Memory B cell (primary cell): Measurements from ENCODE around the gene WNT9B.

Experiments used
- ATAC-seq: fragments of 150-1000 bp; cut with Tn5 transposase; 2 replicates; pipeline ENCODE4 v1.10.0; 2021; ENCODE audit warnings: low read depth, mild to moderate bottlenecking, moderate library complexity
- DNase-seq, 2 donors: peaks; one replicate each; pipeline ENCODE4 v3.0.0; 2022; ENCODE audit warnings: low spot score in 2 of 2
- H3K27ac Mint-ChIP-seq: one replicate; pipeline ENCODE4 v1.8.0; 2022; ENCODE audit warnings: mild to moderate bottlenecking, moderate library complexity, mixed read lengths
- H3K27me3 Mint-ChIP-seq: one replicate; pipeline ENCODE4 v1.8.0; 2022; ENCODE audit warnings: mixed read lengths
- H3K36me3 Mint-ChIP-seq: one replicate; pipeline ENCODE4 v1.8.0; 2022; ENCODE audit warnings: mild to moderate bottlenecking, mixed read lengths
- H3K4me1 Mint-ChIP-seq: one replicate; pipeline ENCODE4 v1.8.0; 2022; ENCODE audit warnings: mixed read lengths
- H3K4me3 Mint-ChIP-seq: one replicate; pipeline ENCODE4 v1.8.0; 2022; ENCODE audit warnings: mild to moderate bottlenecking, moderate library complexity, mixed read lengths
- H3K9me3 Mint-ChIP-seq: one replicate; pipeline ENCODE4 v1.8.0; 2022; ENCODE audit warnings: mixed read lengths

Gene WNT9B

DNA sequence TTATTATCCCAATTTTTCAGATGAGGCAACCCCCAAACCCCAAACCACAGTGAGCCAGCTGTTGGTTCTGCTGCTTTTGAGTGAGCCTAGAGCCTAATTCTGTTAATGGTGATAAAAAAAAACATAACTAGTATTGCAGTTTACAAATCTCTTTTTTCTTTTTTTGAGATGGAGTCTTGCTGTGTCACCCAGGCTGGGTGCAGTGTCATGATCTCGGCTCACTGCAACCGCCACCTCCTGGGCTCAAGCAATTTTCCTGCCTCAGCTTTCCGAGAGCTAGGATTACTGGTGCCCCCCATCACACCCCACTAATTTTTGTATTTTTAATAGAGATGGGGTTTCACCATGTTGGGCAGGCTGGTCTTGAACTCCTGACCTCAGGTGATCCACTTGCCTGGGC is 3.1 kb downstream of the WNT9B start:
- Mint-ChIP-seq H3K36me3 (peaks cover 2% of the 10 kb centered on the region), H3K27ac (no peak overlapping the region), H3K27me3 (peaks cover 36% of the 10 kb centered on the region), H3K4me1 (peaks cover 11% of the 10 kb centered on the region), H3K4me3 (no peak overlapping the region), H3K9me3 (no peaks in the 10 kb centered on the region)
- ATAC-seq (no peak), DNase-seq (no peak)

- H3K36me3 Mint-ChIP-seq, result peaks cover 2% of the 10 kb centered on the region
- no peak overlapping the region for H3K4me3 Mint-ChIP-seq
- H3K4me1 Mint-ChIP-seq, result peaks cover 11% of the 10 kb centered on the region
- ATAC-seq (no peak), DNase-seq (no peak)
- peaks cover 34% of the 10 kb centered on the region for H3K27me3 Mint-ChIP-seq
- no peak overlapping the region for H3K27ac Mint-ChIP-seq
- H3K9me3 Mint-ChIP-seq, result no peaks in the 10 kb centered on the region
Measured at GRCh38 chr17:46854948-46855347, 3.6 kb downstream of the WNT9B start.

GRCh38 chr17:46857600-46857999 is 6.2 kb downstream of the WNT9B start:
- peaks cover 19% of the 10 kb centered on the region for H3K27me3 Mint-ChIP-seq
- ATAC-seq (no peak), DNase-seq (no peak)
- no peaks in the 10 kb centered on the region for H3K4me1 Mint-ChIP-seq
- no peaks in the 10 kb centered on the region for H3K9me3 Mint-ChIP-seq
- no peak overlapping the region for H3K27ac Mint-ChIP-seq
- no peak overlapping the region for H3K4me3 Mint-ChIP-seq
- peaks cover 2% of the 10 kb centered on the region for H3K36me3 Mint-ChIP-seq

GRCh38 chr17:46859996-46860395 is 8.6 kb downstream of the WNT9B start:
- no peaks in the 10 kb centered on the region for H3K9me3 Mint-ChIP-seq
- no peak overlapping the region for H3K4me3 Mint-ChIP-seq
- peaks cover 19% of the 10 kb centered on the region for H3K27me3 Mint-ChIP-seq
- DNase-seq, result no peak
- H3K4me1 Mint-ChIP-seq, result no peaks in the 10 kb centered on the region
- H3K27ac Mint-ChIP-seq, result no peak overlapping the region
- H3K36me3 Mint-ChIP-seq, result peaks cover 2% of the 10 kb centered on the region
- ATAC-seq, result no peak

DNA sequence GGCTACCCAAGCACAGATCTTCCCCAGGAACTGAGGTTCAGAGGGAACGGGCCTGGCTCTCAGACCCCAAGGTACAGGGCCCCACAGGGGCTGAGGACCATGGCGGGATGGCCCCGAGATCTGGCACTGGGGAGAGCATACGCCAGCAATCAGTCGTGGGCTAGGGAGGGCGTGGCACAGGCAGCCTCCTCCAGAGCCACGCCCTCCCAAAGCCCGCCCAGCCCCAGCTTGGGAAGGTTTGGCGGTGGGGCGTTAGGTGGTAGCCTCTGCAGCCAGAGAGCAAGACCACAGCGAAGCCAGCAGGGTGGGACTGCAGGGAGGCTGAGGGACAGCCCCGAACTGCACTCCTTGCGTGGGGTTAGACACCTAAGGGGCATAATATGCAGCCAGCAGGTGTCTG is 11.6 kb downstream of the WNT9B start:
- no peaks in the 10 kb centered on the region for H3K4me1 Mint-ChIP-seq
- H3K4me3 Mint-ChIP-seq, result no peak overlapping the region
- peaks cover 21% of the 10 kb centered on the region for H3K27me3 Mint-ChIP-seq

DNA sequence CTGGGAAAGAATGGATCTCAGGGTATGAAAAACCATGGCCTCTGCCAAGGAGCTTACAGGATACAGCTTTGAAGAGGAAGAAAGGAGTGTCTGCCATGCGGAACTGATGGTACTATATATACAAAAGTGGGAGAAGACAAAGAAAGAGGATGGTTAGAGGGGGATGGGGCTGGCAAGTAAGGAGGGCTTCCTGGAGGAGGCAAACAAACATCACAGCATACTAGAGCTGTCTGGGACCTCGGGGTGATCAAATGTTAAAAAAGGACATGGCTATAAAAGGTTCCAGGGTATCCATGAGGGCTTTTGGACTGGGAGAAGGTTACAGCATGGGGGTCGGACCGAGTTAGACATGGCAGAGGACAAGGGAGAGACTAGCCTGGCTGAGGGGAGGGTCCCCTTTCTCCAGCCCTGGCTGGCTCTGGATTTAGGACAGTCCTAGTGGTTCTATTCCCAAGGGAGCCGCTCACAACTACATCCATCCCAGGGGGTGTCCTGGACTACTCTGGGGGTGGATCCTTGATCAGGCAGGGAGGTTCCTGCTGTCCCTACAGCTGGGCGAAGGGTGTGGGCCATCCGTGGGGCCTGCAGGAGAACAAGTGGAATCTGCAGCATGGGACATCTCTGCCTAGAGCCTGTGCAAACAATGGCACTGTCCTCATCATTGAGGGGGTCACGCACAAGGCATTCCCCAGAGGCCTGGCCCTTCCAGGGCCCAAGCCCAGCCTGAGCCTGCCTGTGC is 12.2 kb downstream of the WNT9B start:
- H3K4me3 Mint-ChIP-seq, result no peak overlapping the region
- H3K4me1 Mint-ChIP-seq, result no peaks in the 10 kb centered on the region
- H3K27ac Mint-ChIP-seq, result no peak overlapping the region
- peaks cover 20% of the 10 kb centered on the region for H3K27me3 Mint-ChIP-seq
- no peaks in the 10 kb centered on the region for H3K9me3 Mint-ChIP-seq
- no peaks in the 10 kb centered on the region for H3K36me3 Mint-ChIP-seq
- DNase-seq, result no peak
- ATAC-seq, result no peak

More for the DNA sequence above, 11.6 kb downstream of the WNT9B start:
- ATAC-seq (no peak), DNase-seq (no peak)
- H3K27ac Mint-ChIP-seq, result no peak overlapping the region
- H3K36me3 Mint-ChIP-seq, result no peaks in the 10 kb centered on the region
- no peaks in the 10 kb centered on the region for H3K9me3 Mint-ChIP-seq

GRCh38 chr17:46865100-46865499 is 13.7 kb downstream of the WNT9B start:
- ATAC-seq (no peak), DNase-seq (no peak)
- no peaks in the 10 kb centered on the region for H3K4me1 Mint-ChIP-seq
- H3K36me3 Mint-ChIP-seq, result no peaks in the 10 kb centered on the region
- H3K27ac Mint-ChIP-seq, result no peak overlapping the region
- H3K4me3 Mint-ChIP-seq, result no peak overlapping the region
- no peaks in the 10 kb centered on the region for H3K9me3 Mint-ChIP-seq
- H3K27me3 Mint-ChIP-seq, result peaks cover 20% of the 10 kb centered on the region

DNA sequence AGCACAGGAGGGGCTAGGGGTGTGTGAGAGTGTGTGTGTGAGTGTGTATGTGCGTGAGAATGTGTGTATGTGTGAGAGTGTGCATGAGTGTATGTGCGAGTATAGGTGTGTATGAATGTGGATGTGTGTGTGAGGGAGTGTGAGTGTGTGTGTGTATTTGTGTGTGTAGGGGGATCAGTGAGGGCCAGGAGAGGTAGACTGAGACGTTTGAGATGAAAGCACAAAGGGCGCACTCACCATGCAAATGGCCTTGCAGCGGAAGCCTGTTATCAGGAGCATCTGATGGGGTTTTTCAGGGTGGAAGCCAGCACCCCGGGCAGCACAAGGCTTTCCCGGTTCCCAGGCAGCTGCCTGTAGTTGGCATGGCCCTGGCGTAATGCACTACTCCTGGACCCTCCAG is 14.9 kb downstream of the WNT9B start:
- Mint-ChIP-seq H3K27ac (no peak overlapping the region), H3K4me3 (no peak overlapping the region), H3K4me1 (no peaks in the 10 kb centered on the region), H3K9me3 (no peaks in the 10 kb centered on the region), H3K27me3 (peaks cover 19% of the 10 kb centered on the region), H3K36me3 (no peaks in the 10 kb centered on the region)
- DNase-seq (no peak), ATAC-seq (no peak)

DNA sequence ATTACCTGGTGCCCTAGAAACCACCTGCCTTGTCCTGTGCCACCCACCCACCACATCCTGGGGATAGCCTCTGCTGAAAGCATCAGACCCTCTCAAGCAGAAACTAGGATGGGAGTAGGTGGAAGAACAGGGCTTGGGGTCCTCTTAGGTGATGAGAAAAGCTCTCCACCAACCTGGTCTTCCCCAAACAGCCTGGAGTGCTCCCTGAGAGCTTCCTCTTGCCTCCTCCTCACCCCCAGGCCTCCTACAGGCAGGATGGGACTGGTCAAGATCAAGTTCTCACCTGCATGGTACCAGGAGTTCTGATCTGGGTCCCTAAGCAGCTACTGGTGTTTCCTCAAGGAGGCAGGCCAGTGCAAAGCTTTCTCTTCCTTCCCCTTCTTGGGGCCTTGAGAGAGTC is 15.4 kb downstream of the WNT9B start:
- no peaks in the 10 kb centered on the region for H3K36me3 Mint-ChIP-seq
- no peak for DNase-seq
- H3K4me3 Mint-ChIP-seq, result no peak overlapping the region
- no peaks in the 10 kb centered on the region for H3K9me3 Mint-ChIP-seq
- no peak overlapping the region for H3K27ac Mint-ChIP-seq
- no peak for ATAC-seq
- peaks cover 17% of the 10 kb centered on the region for H3K27me3 Mint-ChIP-seq
- H3K4me1 Mint-ChIP-seq, result no peaks in the 10 kb centered on the region

DNA sequence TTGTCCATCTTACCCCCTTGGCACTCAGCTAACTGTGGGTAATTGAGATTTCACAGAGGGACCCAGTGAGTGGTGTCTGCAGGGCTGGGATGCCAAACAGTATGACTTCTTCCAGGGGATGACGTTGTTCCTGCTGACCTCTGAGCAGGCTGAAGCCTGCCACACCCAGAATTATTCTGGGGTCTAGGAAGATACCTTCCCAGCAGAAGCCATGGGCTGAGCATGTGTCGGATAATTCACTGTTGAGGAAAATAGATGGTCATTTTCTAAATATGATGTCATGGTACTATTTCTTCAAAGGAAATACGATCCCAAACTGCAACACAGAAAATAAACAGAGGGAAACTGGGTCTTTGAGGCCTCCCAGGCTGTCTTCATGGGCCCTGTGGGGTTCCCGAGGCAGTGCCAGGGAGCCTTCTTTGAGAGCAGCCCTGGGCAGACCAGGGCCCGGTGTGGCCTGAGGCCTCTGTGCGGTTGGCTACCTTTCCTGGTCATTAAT is 17.4 kb downstream of the WNT9B start:
- H3K36me3 Mint-ChIP-seq, result no peaks in the 10 kb centered on the region
- H3K4me1 Mint-ChIP-seq, result no peaks in the 10 kb centered on the region
- peaks cover 14% of the 10 kb centered on the region for H3K27me3 Mint-ChIP-seq
- ATAC-seq, result no peak
- no peak overlapping the region for H3K4me3 Mint-ChIP-seq
- H3K27ac Mint-ChIP-seq, result no peak overlapping the region
- no peak for DNase-seq
- no peaks in the 10 kb centered on the region for H3K9me3 Mint-ChIP-seq

DNA sequence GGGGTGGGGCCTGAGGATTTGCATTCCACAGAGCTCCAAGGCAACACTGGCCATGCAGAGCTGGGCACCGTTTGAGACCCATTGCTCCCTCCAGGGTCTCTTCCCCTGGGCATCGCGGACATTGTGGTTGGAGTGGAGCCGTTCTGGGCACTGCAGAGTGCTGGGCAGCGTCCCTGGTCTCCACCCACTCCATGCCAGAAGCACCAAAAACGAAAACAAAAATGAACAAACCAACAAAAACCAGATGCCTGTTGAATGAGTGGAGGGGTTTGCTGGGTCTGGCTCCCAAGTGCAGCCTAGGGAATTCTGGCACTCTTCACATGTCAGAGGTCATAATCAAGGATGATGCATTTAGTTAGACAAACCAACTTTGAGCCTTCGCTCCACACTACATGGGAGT is 17.9 kb downstream of the WNT9B start:
- Mint-ChIP-seq H3K4me1 (peaks cover 3% of the 10 kb centered on the region), H3K27ac (no peak overlapping the region), H3K4me3 (no peak overlapping the region), H3K9me3 (no peaks in the 10 kb centered on the region), H3K36me3 (no peaks in the 10 kb centered on the region), H3K27me3 (peaks cover 10% of the 10 kb centered on the region)
- ATAC-seq, result no peak
- DNase-seq, result no peak

- Mint-ChIP-seq H3K27ac (no peak overlapping the region), H3K4me3 (no peak overlapping the region), H3K4me1 (peaks cover 3% of the 10 kb centered on the region), H3K9me3 (no peaks in the 10 kb centered on the region), H3K27me3 (peaks cover 10% of the 10 kb centered on the region), H3K36me3 (no peaks in the 10 kb centered on the region)
- DNase-seq (no peak), ATAC-seq (no peak)
Measured at GRCh38 chr17:46869975-46870803, 18.8 kb downstream of the WNT9B start.

DNA sequence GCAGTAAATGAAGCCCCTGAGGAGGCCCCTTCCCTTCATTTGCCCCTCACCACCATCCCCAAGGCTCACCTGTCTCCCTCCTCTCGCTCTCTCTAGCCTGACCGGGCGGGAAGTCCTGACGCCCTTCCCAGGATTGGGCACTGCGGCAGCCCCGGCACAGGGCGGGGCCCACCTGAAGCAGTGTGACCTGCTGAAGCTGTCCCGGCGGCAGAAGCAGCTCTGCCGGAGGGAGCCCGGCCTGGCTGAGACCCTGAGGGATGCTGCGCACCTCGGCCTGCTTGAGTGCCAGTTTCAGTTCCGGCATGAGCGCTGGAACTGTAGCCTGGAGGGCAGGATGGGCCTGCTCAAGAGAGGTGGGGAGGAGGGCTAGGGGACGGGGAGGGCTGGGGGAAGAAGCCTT is 21.0 kb downstream of the WNT9B start:
- DNase-seq, result no peak
- no peak overlapping the region for H3K27ac Mint-ChIP-seq
- no peaks in the 10 kb centered on the region for H3K36me3 Mint-ChIP-seq
- no peaks in the 10 kb centered on the region for H3K9me3 Mint-ChIP-seq
- peaks cover 1% of the 10 kb centered on the region for H3K27me3 Mint-ChIP-seq
- H3K4me1 Mint-ChIP-seq, result peaks cover 3% of the 10 kb centered on the region
- H3K4me3 Mint-ChIP-seq, result no peak overlapping the region
- no peak for ATAC-seq

DNA sequence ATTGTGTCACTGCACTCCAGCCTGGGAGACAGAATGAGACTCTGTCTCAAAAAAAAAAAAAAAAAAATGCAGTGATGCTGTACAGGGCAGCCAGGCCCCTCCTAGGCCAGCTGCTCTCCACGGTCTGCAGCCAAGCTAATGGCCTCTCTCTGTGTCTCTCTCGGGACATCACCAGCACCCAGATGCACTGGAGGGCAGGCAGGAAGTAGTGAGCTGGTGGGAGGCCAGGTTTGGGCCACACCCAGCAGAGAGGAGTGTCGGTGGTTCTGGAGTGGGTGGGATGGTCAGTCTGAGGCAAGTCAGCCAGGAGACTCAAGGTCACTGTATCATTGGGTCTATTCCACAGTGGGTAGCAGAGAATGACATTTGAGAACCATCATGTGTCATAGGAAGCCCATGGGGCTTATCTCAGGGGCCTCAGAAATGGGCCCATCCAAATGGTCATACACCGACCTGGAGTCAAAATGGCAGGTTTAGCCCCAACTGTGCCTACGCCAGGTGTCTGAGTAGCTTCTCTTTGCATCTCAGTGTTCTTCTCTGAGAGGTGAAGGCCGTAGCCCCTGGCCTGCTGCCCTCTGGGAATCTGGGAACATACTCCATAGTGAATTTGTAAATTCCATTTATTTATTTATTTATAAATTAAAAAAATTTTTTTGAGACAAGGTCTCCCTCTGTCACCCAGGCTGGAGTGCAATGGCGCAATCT is 22.7 kb downstream of the WNT9B start:
- no peaks in the 10 kb centered on the region for H3K9me3 Mint-ChIP-seq
- no peaks in the 10 kb centered on the region for H3K27me3 Mint-ChIP-seq
- no peak overlapping the region for H3K4me3 Mint-ChIP-seq
- H3K27ac Mint-ChIP-seq, result no peak overlapping the region
- H3K4me1 Mint-ChIP-seq, result peaks cover 3% of the 10 kb centered on the region
- DNase-seq (no peak), ATAC-seq (no peak)
- no peaks in the 10 kb centered on the region for H3K36me3 Mint-ChIP-seq
